Measurements from ENCODE around the gene NEDD8.
A peak's percentile ranks its signal among the peaks of the same experiment; 100 is the strongest.

- no peak for TF ChIP-seq SUZ12 (IDR thresholded peaks at IDR 0.05)
- TF ChIP-seq BHLHE40 (IDR thresholded peaks at IDR 0.05; ENCODE audit: borderline replicate concordance) = no peak
- TF ChIP-seq L3MBTL2 (conservative IDR thresholded peaks at IDR 0.05) = peak; percentile 49
- no peak for TF ChIP-seq ARNT (IDR thresholded peaks at IDR 0.05)
- TF ChIP-seq FOXK2 (IDR thresholded peaks at IDR 0.05) = no peak
- no peak for TF ChIP-seq TARDBP (IDR thresholded peaks at IDR 0.05)
- TF ChIP-seq HDGF (IDR thresholded peaks at IDR 0.05; ENCODE audit: borderline replicate concordance) = no peak
- no peak for TF ChIP-seq SP1 (IDR thresholded peaks at IDR 0.05)
- TF ChIP-seq PKNOX1 (IDR thresholded peaks at IDR 0.05) = peak; percentile 68; the same call in 1 of the 2 replicates
- peak; percentile 88 for TF ChIP-seq ELF4 (IDR thresholded peaks at IDR 0.05)
Observed at GRCh38 chr14:24212924-24213865, 19.0 kb downstream of the NEDD8 start, which contains the start of gene CHMP4A.
